Measurements from ENCODE around the gene RRP1B. TPM values are rescaled to one million over a fixed set of nuclear protein-coding genes. Genes with fewer than 3 reads are reported as not detected.

Gene RRP1B
- total RNA-seq, 1 experiment from 2014 or later: 26.3 TPM

DNA sequence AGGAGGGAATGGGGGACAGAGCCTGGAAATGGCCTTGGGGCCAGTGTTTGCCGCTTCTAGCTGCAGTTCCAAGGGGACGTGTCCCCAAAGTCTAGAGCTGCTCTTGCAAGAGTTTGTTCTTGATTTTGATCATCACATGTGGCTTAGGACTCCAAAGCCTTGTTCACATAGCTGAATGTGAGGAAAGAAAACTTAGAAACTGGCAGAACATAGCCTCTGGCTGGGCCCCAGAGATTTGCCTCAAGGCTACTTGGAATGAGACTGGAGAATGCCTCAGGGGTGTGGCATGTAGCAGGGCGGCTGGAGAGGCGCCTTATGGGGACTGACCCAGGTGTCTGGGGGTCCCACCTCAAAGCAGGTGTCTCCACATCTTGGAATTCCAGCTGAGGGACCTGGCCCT, 61.8 kb downstream of the RRP1B start:
- CTCF ChIA-PET: no interaction called here
- Histone ChIP-seq H3K27ac (no peak overlapping the region), H3K4me3 (peak overlapping the region; percentile 71), H4K20me1 (ENCODE audit: insufficient read depth) (peaks cover 28% of the 10 kb centered on the region), H3K36me3 (ENCODE audit: low read depth) (no peaks in the 10 kb centered on the region), H3K9me2 (ENCODE audit: insufficient read depth) (no peaks in the 10 kb centered on the region), H2AFZ (no peak overlapping the region), H3K4me2 (peak overlapping the region; percentile 89), H3F3A (ENCODE audit: insufficient read depth, low read depth) (peaks cover 27% of the 10 kb centered on the region), H3K9me3 (ENCODE audit: insufficient read depth, low read depth) (no peaks in the 10 kb centered on the region), H3K79me2 (ENCODE audit: low read depth) (peaks cover 64% of the 10 kb centered on the region), H3K4me1 (replicated peaks; ENCODE audit: insufficient read depth) (peaks cover 47% of the 10 kb centered on the region), H3K27me3 (ENCODE audit: insufficient read depth, low read depth) (no peaks in the 10 kb centered on the region)
- POLR2A ChIA-PET (ENCODE audit: unreplicated experiment): no interaction called here
- no peak for DNase-seq
- BruUV-seq (replicated peaks): no TSS peak
- intact Hi-C loops (cut with micrococcal nuclease; ENCODE audit: unreplicated experiment): no loop called here
- TF ChIP-seq, protein P1, sequence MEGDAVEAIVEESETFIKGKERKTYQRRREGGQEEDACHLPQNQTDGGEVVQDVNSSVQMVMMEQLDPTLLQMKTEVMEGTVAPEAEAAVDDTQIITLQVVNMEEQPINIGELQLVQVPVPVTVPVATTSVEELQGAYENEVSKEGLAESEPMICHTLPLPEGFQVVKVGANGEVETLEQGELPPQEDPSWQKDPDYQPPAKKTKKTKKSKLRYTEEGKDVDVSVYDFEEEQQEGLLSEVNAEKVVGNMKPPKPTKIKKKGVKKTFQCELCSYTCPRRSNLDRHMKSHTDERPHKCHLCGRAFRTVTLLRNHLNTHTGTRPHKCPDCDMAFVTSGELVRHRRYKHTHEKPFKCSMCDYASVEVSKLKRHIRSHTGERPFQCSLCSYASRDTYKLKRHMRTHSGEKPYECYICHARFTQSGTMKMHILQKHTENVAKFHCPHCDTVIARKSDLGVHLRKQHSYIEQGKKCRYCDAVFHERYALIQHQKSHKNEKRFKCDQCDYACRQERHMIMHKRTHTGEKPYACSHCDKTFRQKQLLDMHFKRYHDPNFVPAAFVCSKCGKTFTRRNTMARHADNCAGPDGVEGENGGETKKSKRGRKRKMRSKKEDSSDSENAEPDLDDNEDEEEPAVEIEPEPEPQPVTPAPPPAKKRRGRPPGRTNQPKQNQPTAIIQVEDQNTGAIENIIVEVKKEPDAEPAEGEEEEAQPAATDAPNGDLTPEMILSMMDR (conservative IDR thresholded peaks at IDR 0.05): no peak
- no peak for TF ChIP-seq EZH2 (IDR thresholded peaks at IDR 0.05; ENCODE audit: low read depth)

DNA sequence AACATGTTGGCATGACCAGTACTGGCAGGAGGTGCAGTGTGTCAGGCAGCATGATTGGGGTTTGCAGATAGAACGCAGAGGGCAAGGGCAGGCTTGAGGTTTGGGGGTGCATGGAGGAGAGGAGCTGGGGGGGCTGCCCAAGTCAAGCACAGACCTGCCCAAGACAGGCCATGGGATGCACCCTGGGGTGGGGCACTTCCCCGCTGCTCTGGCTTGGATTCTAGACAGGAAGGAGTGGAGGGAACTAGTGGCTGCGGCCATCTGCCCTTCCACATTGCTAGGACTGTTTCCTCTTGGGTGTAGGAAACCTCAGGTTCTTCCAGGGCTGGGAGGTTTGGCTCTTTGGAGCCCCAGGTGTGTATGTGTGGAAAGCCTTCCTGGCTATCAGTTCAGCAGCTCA, 62.6 kb downstream of the RRP1B start:
- Histone ChIP-seq H3K27ac (no peak overlapping the region), H3F3A (ENCODE audit: insufficient read depth, low read depth) (peaks cover 34% of the 10 kb centered on the region), H3K27me3 (ENCODE audit: insufficient read depth, low read depth) (no peaks in the 10 kb centered on the region), H3K9me2 (ENCODE audit: insufficient read depth) (no peaks in the 10 kb centered on the region), H3K9me3 (ENCODE audit: insufficient read depth, low read depth) (no peaks in the 10 kb centered on the region), H3K36me3 (ENCODE audit: low read depth) (no peaks in the 10 kb centered on the region), H2AFZ (no peak overlapping the region), H3K79me2 (ENCODE audit: low read depth) (peaks cover 71% of the 10 kb centered on the region), H3K4me3 (peak overlapping the region; percentile 71; the same call in 1 of the 2 replicates), H4K20me1 (ENCODE audit: insufficient read depth) (peaks cover 29% of the 10 kb centered on the region), H3K4me1 (replicated peaks; ENCODE audit: insufficient read depth) (peaks cover 54% of the 10 kb centered on the region), H3K4me2 (peak overlapping the region; percentile 89)
- POLR2A ChIA-PET (ENCODE audit: unreplicated experiment): interaction anchor here (0.5 kb wide), 1 partner anchor 318 kb away, joined by 3 read pairs; no protein-coding TSS in a partner anchor
- no TSS peak for BruUV-seq (replicated peaks)
- intact Hi-C loops (cut with micrococcal nuclease; ENCODE audit: unreplicated experiment): no loop called here
- CTCF ChIA-PET: no interaction called here
- no peak for DNase-seq
- TF ChIP-seq, protein P1 (conservative IDR thresholded peaks at IDR 0.05): no peak
- no peak for TF ChIP-seq EZH2 (IDR thresholded peaks at IDR 0.05; ENCODE audit: low read depth)

DNA sequence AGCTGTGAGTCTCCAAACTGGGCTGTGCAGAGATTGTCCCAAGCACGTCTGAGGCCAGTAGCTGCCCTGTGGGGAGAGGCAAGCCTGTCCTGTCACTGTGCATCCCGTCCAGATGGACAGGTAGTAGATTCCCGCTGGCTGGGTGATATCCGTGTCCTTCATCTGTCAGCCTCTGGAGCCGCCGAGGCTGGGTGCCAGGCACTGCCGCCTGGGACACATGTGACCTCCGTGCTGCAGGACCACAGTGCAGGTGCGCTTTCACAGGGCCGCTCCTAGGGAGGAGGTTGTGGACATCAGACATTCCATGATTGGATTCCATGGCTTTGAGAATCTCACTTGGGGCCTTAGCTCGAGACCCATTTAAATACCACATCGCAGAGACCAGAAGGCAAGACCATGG, 64.3 kb downstream of the RRP1B start:
- H3K9me2 ChIP-seq (ENCODE audit: insufficient read depth): no peaks in the 10 kb centered on the region
- H3K27ac ChIP-seq: no peak overlapping the region
- POLR2A ChIA-PET (ENCODE audit: unreplicated experiment): no interaction called here
- H3K4me3 ChIP-seq: no peak overlapping the region
- H3K27me3 ChIP-seq (ENCODE audit: insufficient read depth, low read depth): no peaks in the 10 kb centered on the region
- BruUV-seq (replicated peaks): no TSS peak
- H3K4me2 ChIP-seq: no peak overlapping the region
- H4K20me1 ChIP-seq (ENCODE audit: insufficient read depth): peaks cover 36% of the 10 kb centered on the region
- no peaks in the 10 kb centered on the region for H3K36me3 ChIP-seq (ENCODE audit: low read depth)
- H2AFZ ChIP-seq: no peak overlapping the region
- TF ChIP-seq, protein P1 (conservative IDR thresholded peaks at IDR 0.05): no peak
- TF ChIP-seq EZH2 (IDR thresholded peaks at IDR 0.05; ENCODE audit: low read depth): no peak
- H3K4me1 ChIP-seq (replicated peaks; ENCODE audit: insufficient read depth): peaks cover 65% of the 10 kb centered on the region
- H3F3A ChIP-seq (ENCODE audit: insufficient read depth, low read depth): peaks cover 48% of the 10 kb centered on the region
- CTCF ChIA-PET: no interaction called here
- no peaks in the 10 kb centered on the region for H3K9me3 ChIP-seq (ENCODE audit: insufficient read depth, low read depth)
- DNase-seq: no peak
- intact Hi-C loops (cut with micrococcal nuclease; ENCODE audit: unreplicated experiment): no loop called here
- peaks cover 86% of the 10 kb centered on the region for H3K79me2 ChIP-seq (ENCODE audit: low read depth)
